NT2/D1 (cell line): ENCODE results near the gene POLR1D.

Source experiments
- YY1 ChIP-seq: IDR thresholded peaks from 2 replicates; pipeline ENCODE4 v1.6.1; 2011; ENCODE audit not compliant: insufficient read length, insufficient read depth
- ZNF274 ChIP-seq: IDR thresholded peaks from 2 replicates; pipeline ENCODE4 v1.6.1; 2011; ENCODE audit warnings: mild to moderate bottlenecking, low read depth, low read length

DNA sequence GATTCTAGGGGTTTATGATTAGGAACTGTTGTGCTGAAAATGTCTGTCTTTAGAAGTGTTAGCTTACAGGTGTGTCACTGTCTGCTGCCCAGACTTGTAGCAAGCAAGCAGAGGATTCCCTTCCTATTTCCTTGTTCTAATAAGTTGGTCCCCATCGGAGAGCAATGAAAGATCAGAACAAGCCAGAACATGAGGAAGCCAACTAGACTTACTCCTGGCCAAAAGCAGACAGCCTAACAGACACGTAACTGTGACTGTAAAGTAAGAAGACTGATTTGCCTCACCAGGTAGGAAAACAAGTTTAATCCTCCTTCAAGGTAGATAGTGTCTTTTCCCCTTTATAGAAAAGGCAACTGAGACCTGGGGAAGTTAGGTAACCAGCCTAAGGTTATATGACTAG, 12.5 kb downstream of the POLR1D start:
- TF ChIP-seq ZNF274 (no peak), YY1 (no peak)
